Ishikawa (cell line): ENCODE results near the gene RNF31.

Experiments used
- CEBPB ChIP-seq: IDR thresholded peaks from 2 replicates; pipeline ENCODE4 v1.6.1; 2012
- EP300 ChIP-seq: IDR thresholded peaks from 2 replicates; pipeline ENCODE4 v1.6.1; 2012; ENCODE audit warnings: borderline replicate concordance
- RAD21 ChIP-seq: IDR thresholded peaks from 2 replicates; pipeline ENCODE4 v1.6.1; 2012; ENCODE audit warnings: low read depth

DNA sequence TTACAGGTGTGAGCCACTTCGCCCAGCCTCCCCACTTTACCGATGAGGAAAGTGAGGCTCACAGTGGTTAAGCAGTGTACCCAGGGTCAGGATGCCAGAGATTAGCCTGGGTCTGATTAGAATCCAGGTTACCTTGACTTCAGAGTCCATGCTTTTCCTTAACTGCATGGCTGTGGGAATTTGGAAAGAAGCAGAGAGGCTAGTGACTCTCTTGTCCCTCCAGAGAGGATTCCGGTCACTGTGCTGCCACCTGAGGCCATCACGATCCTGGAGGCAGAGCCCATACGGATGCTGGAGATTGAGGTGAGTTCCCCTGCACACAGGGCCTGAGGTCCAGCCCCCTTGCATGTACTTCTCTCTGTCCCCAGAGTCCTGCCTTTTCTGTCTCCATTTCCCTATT, 29.3 kb downstream of the RNF31 start:
- TF ChIP-seq CEBPB (no peak), EP300 (no peak), RAD21 (no peak)
